Activated CD8-positive, alpha-beta memory T cell treated with anti-CD3 and anti-CD28 coated beads, Interleukin-2, amount 10 ng/mL, durations not matched to agents 7 days and 5 days (primary cell): Measurements from ENCODE around the gene GNB3. TPM values are rescaled to one million over a fixed set of nuclear protein-coding genes. Genes with fewer than 3 reads are reported as not detected.

Source experiments
- ATAC-seq: fragments of 150-1000 bp; cut with Tn5 transposase; one replicate; pipeline ENCODE4 v1.10.0; 2021; ENCODE audit warnings: moderate library complexity
- CTCF ChIA-PET: fragments of 350-600 bp; sonication (Branson Sonifier 250); formaldehyde crosslinking; loops from one replicate; lab custom pipeline; 2021; ENCODE audit warnings: antibody characterized with exemption; lab: Charles Lee
- DNase-seq: peaks from one replicate; pipeline ENCODE4 v3.0.0-alpha.2; 2020
- H3K27ac Mint-ChIP-seq: one replicate; pipeline ENCODE4 v1.8.0; 2021; ENCODE audit warnings: mild to moderate bottlenecking, mixed read lengths
- H3K27me3 Mint-ChIP-seq: one replicate; pipeline ENCODE4 v1.8.0; 2021; ENCODE audit warnings: mixed read lengths
- H3K36me3 Mint-ChIP-seq: one replicate; pipeline ENCODE4 v1.8.0; 2021; ENCODE audit warnings: mild to moderate bottlenecking, mixed read lengths
- H3K4me1 Mint-ChIP-seq: one replicate; pipeline ENCODE4 v1.8.0; 2021; ENCODE audit warnings: mixed read lengths
- H3K4me3 Mint-ChIP-seq: one replicate; pipeline ENCODE4 v1.8.0; 2021; ENCODE audit warnings: mild to moderate bottlenecking, moderate library complexity, mixed read lengths
- H3K9me3 Mint-ChIP-seq: one replicate; pipeline ENCODE4 v1.8.0; 2022; ENCODE audit warnings: low read depth, mixed read lengths
- total RNA-seq, 2 experiments: library from RNA; stranded (reverse); gene quantifications; one replicate each; pipeline ENCODE4 v1.2.3, GENCODE V29; 2021

Gene GNB3
- total RNA-seq, 2 experiments from 2014 or later, result 0.12 TPM; not detected in 1

- ATAC-seq (no peak), DNase-seq (no peak)
- CTCF ChIA-PET, result interaction anchor here (7.8 kb wide), 1 partner anchor 11 kb away, joined by 59 read pairs; no protein-coding TSS in a partner anchor
- peaks cover 32% of the 10 kb centered on the region for H3K36me3 Mint-ChIP-seq
- H3K9me3 Mint-ChIP-seq, result no peaks in the 10 kb centered on the region
- H3K27me3 Mint-ChIP-seq, result no peaks in the 10 kb centered on the region
- H3K4me1 Mint-ChIP-seq, result peaks cover 26% of the 10 kb centered on the region
- no peak overlapping the region for H3K4me3 Mint-ChIP-seq
- no peak overlapping the region for H3K27ac Mint-ChIP-seq
Measured at GRCh38 chr12:6846316-6846869, 5.7 kb downstream of the GNB3 start.

GRCh38 chr12:6847676-6848075 is 7.0 kb downstream of the GNB3 start:
- H3K27ac Mint-ChIP-seq, result peak overlapping the region; percentile 3
- ATAC-seq (no peak), DNase-seq (no peak)
- CTCF ChIA-PET, result interaction anchor here (0.9 to 7.8 kb wide), 3 partner anchors 13 to 94 kb away, joined by 3 to 59 read pairs (median 5); no protein-coding TSS in a partner anchor
- no peaks in the 10 kb centered on the region for H3K27me3 Mint-ChIP-seq
- H3K36me3 Mint-ChIP-seq, result peaks cover 32% of the 10 kb centered on the region
- H3K9me3 Mint-ChIP-seq, result no peaks in the 10 kb centered on the region
- H3K4me3 Mint-ChIP-seq, result no peak overlapping the region
- peaks cover 27% of the 10 kb centered on the region for H3K4me1 Mint-ChIP-seq

DNA sequence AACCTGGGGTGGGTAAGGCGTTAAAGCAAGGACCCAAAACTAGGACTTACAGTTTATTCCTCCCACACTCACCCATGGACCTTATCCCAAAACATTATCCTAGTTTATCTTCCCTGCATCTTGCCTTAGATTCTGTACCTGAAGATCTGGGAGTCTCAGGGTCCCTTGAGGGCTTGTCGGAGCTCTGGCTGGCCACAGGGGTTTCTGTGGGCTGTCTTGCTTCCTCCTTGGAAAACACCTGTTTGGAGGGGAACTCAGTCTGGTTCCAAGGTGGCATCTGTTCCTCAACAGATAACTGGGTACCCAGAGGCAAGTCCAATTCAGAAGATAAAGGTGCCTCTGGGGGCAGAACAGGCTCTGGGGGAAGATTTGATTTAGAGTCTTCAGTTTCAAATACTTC is 8.7 kb downstream of the GNB3 start:
- peak overlapping the region; percentile 85 for H3K4me3 Mint-ChIP-seq
- H3K36me3 Mint-ChIP-seq, result peaks cover 32% of the 10 kb centered on the region
- no peaks in the 10 kb centered on the region for H3K27me3 Mint-ChIP-seq
- peak overlapping the region; percentile 66 for H3K27ac Mint-ChIP-seq
- peaks cover 41% of the 10 kb centered on the region for H3K4me1 Mint-ChIP-seq
- ATAC-seq (no peak), DNase-seq (no peak)
- CTCF ChIA-PET, result interaction anchor here (0.7 to 7.8 kb wide), 6 partner anchors 9 to 96 kb away, joined by 3 to 65 read pairs (median 4); partner anchors contain the start of gene SPSB2
- H3K9me3 Mint-ChIP-seq, result no peaks in the 10 kb centered on the region

GRCh38 chr12:6849976-6850560 is 9.3 kb downstream of the GNB3 start:
- peak overlapping the region; percentile 100 for H3K27ac Mint-ChIP-seq
- H3K36me3 Mint-ChIP-seq, result peaks cover 33% of the 10 kb centered on the region
- no peaks in the 10 kb centered on the region for H3K9me3 Mint-ChIP-seq
- H3K27me3 Mint-ChIP-seq, result no peaks in the 10 kb centered on the region
- ATAC-seq (no peak), DNase-seq (no peak)
- H3K4me1 Mint-ChIP-seq, result peaks cover 45% of the 10 kb centered on the region
- CTCF ChIA-PET, result interaction anchor here (0.7 to 7.8 kb wide), 6 partner anchors 15 to 259 kb away, joined by 3 to 65 read pairs (median 18); partner anchors contain the start of genes C1RL, MLF2 and SPSB2
- H3K4me3 Mint-ChIP-seq, result peak overlapping the region; percentile 85

DNA sequence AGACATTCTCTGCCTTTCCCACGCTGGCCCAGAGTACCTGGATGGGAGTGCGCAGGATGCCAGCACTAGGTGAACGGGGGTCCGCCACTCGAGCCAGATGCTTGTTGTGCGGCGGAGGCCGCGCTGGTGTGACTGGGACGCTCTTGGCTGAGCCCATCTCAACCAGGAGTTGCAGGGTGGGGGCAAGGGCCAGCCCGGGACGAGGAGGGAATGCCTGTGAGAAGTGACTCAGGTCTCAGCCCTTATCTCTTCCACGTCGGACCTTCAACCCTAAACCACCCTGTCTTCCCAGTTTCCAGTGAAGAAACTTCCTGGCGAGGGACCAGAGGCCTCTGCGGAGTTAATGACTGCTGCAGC is 10.0 kb downstream of the GNB3 start:
- peaks cover 45% of the 10 kb centered on the region for H3K4me1 Mint-ChIP-seq
- peak overlapping the region; percentile 85 for H3K4me3 Mint-ChIP-seq
- H3K27ac Mint-ChIP-seq, result peak overlapping the region; percentile 100
- H3K36me3 Mint-ChIP-seq, result peaks cover 34% of the 10 kb centered on the region
- no peaks in the 10 kb centered on the region for H3K27me3 Mint-ChIP-seq
- H3K9me3 Mint-ChIP-seq, result no peaks in the 10 kb centered on the region
- DNase-seq (no peak), ATAC-seq (no peak)
- CTCF ChIA-PET, result interaction anchor here (0.7 to 7.8 kb wide), 11 partner anchors 16 to 258 kb away, joined by 3 to 65 read pairs (median 6); partner anchors contain the start of genes C1RL, MLF2, PTMS and SPSB2

DNA sequence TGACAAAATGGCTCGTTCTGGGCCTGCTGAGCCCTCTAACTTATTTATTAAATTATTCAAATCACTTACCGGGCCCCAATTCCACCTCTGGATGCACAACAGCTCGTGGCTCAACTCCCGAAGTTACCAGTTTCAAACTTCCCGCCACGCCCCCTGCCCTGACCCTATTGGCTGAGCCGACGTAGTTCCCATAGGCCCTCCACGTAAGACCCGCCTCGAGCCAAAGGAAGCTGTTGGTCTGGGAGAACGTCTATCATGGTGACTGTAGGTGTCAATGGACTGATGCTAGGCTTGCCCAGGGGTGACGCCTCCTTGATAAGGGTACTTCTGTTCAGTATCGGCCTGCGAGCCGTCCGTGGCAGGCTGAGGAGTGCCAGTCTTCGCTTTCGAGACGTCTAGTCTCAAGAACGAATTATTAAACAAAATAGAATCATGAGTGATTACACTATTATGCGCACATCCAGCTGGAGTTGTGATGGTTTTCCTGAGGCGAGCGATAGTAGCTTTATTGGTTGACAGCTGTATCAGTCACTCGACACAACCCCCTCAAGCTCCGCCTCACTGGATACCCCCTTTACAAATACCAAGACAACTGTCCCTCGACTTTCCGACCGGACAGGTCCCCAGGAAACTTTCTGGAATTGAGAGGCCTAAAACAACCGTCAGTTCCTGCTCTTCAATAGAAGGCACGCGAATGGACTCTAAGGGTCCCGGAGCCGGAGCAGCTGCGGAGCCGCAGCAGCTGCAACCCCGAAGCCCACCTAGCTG is 10.6 kb downstream of the GNB3 start, which contains the start of gene CDCA3:
Gene CDCA3 (minus strand): TSS at position 134 of the 768 bp plus-strand sequence. CDS start 334 bp downstream, outside the sequence.
- Mint-ChIP-seq H3K9me3 (no peaks in the 10 kb centered on the region), H3K4me1 (peaks cover 45% of the 10 kb centered on the region), H3K27me3 (no peaks in the 10 kb centered on the region), H3K4me3 (peak within 1 kb of the TSS; percentile 85), H3K36me3 (peaks cover 36% of the 10 kb centered on the region), H3K27ac (peak within 1 kb of the TSS; percentile 100)
- ATAC-seq (peak; percentile 64), DNase-seq (peak; percentile 98)
- CTCF ChIA-PET, result interaction anchor here (0.7 to 7.8 kb wide), 17 partner anchors 11 to 257 kb away, joined by 3 to 65 read pairs (median 6); partner anchors contain the start of genes C1RL, COPS7A, GNB3 and LPCAT3

GRCh38 chr12:6851921-6852650 is 11.4 kb downstream of the GNB3 start, which contains the start of gene USP5:
TSS of gene USP5 (plus strand) at chr12:6852150. CDS start at chr12:6852180, 30 bp downstream.
- peak within 1 kb of the TSS; percentile 100 for H3K27ac Mint-ChIP-seq
- peak within 1 kb of the TSS; percentile 85 for H3K4me3 Mint-ChIP-seq
- peak; percentile 100 for DNase-seq
- ATAC-seq, result peak; percentile 82
- peaks cover 45% of the 10 kb centered on the region for H3K4me1 Mint-ChIP-seq
- CTCF ChIA-PET, result interaction anchor here (0.5 to 7.8 kb wide), 19 partner anchors 8 to 166 kb away, joined by 3 to 65 read pairs (median 5); partner anchors contain the start of genes COPS7A, GNB3, LPCAT3 and MLF2
- H3K9me3 Mint-ChIP-seq, result no peaks in the 10 kb centered on the region
- peaks cover 38% of the 10 kb centered on the region for H3K36me3 Mint-ChIP-seq
- no peaks in the 10 kb centered on the region for H3K27me3 Mint-ChIP-seq

DNA sequence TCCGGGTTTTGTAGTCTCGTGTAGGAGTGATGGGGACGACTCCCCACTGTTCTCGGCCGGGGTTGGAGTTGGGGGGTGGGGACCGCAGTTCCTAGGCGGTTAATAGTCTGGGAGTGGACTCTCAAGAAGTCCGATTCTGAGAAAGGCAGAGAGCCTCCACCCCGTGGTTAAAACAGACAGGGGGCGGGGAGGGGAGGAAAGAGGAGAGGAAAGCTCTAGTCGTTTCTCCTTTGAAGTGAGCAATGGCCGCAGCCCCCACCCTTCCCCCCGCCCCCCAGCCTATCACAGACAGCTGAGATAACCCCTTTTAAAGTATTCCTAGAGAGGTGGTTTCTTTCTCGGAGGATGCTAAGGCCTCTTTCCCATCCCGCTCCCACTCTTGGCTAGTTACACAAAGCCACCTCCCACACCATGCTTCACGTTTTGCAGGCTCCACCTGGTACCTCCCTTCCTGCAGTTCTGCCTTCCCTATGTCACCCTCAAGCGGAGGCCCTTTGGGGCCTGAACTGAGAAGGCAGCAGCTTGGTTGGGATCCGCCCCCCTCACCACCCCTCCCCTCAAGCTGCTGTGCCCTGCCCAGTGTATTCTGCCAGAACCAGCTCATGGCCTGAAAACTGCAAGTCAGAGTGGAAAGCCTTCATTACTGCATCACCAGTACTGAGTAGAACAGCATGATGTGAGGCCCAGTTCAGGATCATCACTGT is 12.1 kb downstream of the GNB3 start:
- H3K36me3 Mint-ChIP-seq, result peaks cover 37% of the 10 kb centered on the region
- H3K27ac Mint-ChIP-seq, result peak overlapping the region; percentile 100
- ATAC-seq (no peak), DNase-seq (peak; percentile 81)
- CTCF ChIA-PET, result interaction anchor here (0.5 to 7.8 kb wide), 17 partner anchors 8 to 129 kb away, joined by 3 to 65 read pairs (median 5); partner anchors contain the start of genes COPS7A, GNB3, MLF2 and P3H3
- H3K9me3 Mint-ChIP-seq, result no peaks in the 10 kb centered on the region
- peak overlapping the region; percentile 85 for H3K4me3 Mint-ChIP-seq
- no peaks in the 10 kb centered on the region for H3K27me3 Mint-ChIP-seq
- H3K4me1 Mint-ChIP-seq, result peaks cover 44% of the 10 kb centered on the region

- Mint-ChIP-seq H3K27ac (peak overlapping the region; percentile 100), H3K4me1 (peaks cover 40% of the 10 kb centered on the region), H3K36me3 (peaks cover 35% of the 10 kb centered on the region), H3K9me3 (no peaks in the 10 kb centered on the region), H3K27me3 (no peaks in the 10 kb centered on the region), H3K4me3 (peak overlapping the region; percentile 85)
- CTCF ChIA-PET, result interaction anchor here (0.7 to 7.8 kb wide), 10 partner anchors 9 to 121 kb away, joined by 3 to 65 read pairs (median 7); partner anchors contain the start of genes MLF2, SPSB2 and TPI1
- ATAC-seq (no peak), DNase-seq (no peak)
Measured at GRCh38 chr12:6853626-6854025, 12.9 kb downstream of the GNB3 start.

DNA sequence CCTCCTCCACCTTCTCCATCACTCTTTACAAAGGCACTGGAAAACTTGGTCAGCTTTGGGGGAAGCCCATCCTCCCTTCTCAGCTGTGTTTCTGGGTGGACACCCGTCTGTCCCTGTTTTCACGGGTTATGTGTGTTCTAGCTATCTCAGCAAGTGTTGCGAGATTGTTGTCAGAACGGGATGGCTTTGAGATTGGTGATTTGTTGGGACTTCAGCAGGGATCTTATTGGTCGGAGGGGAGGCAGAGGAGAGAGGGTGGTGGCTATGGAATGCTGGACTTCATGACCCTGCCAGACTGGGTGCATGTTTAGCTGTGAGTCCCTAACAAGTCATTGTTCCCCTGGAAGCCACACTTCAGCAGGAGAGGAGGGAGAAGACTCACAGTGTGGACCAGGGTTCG is 13.3 kb downstream of the GNB3 start:
- Mint-ChIP-seq H3K27ac (peak overlapping the region; percentile 100), H3K9me3 (no peaks in the 10 kb centered on the region), H3K4me1 (peaks cover 39% of the 10 kb centered on the region), H3K36me3 (peaks cover 32% of the 10 kb centered on the region), H3K27me3 (no peaks in the 10 kb centered on the region), H3K4me3 (no peak overlapping the region)
- ATAC-seq (no peak), DNase-seq (no peak)
- CTCF ChIA-PET, result interaction anchor here (1.2 to 7.8 kb wide), 8 partner anchors 10 to 101 kb away, joined by 4 to 65 read pairs (median 19); partner anchors contain the start of genes MLF2, SPSB2 and TPI1

GRCh38 chr12:6855322-6855721 is 14.6 kb downstream of the GNB3 start:
- no peak for ATAC-seq
- CTCF ChIA-PET, result interaction anchor here (4.6 kb wide), 1 partner anchor 13 kb away, joined by 55 read pairs; the partner anchor contains the start of gene TPI1

More at GRCh38 chr12:6855322-6855721, 14.6 kb downstream of the GNB3 start:
- no peak overlapping the region for H3K4me3 Mint-ChIP-seq
- peaks cover 26% of the 10 kb centered on the region for H3K4me1 Mint-ChIP-seq
- peaks cover 27% of the 10 kb centered on the region for H3K36me3 Mint-ChIP-seq
- H3K27me3 Mint-ChIP-seq, result no peaks in the 10 kb centered on the region
- no peaks in the 10 kb centered on the region for H3K9me3 Mint-ChIP-seq
- DNase-seq, result no peak
- no peak overlapping the region for H3K27ac Mint-ChIP-seq
